ENCODE results near the gene DDAH1. TPM values are rescaled to one million over a fixed set of nuclear protein-coding genes. Genes with fewer than 3 reads are reported as not detected.
"Not testable (repeated sequence)": the region's sequence is repeated elsewhere in the genome, so short reads cannot be mapped to it uniquely, and the experiment has no call there.

Gene DDAH1
- total and polyA plus RNA-seq, 11 donors, result 5.7 to 33.9 (median 16.1) TPM

DNA sequence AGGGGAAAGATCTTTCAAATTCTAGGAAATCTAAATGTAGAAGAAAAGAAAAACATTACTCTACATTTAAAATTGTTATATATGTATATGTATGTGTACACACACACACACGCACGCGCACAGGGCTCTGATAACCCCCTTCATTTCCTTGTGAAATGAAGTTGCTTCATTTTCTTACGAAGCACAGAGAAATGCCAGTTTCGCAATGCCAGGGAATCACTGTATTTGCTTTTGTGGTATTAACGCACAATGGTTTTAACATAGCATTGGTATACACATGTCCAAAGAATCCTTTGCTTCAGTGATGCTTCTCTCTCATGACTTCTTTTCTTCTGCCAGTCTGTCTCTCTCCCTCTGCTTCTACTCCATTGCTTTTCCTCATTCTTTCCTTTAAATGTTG, 8.4 kb upstream of the DDAH1 start:
- H3K4me1 ChIP-seq, result no peaks in the 10 kb centered on the region
- DNase-seq (no peak), ATAC-seq (no peak)
- TF ChIP-seq, protein P1, sequence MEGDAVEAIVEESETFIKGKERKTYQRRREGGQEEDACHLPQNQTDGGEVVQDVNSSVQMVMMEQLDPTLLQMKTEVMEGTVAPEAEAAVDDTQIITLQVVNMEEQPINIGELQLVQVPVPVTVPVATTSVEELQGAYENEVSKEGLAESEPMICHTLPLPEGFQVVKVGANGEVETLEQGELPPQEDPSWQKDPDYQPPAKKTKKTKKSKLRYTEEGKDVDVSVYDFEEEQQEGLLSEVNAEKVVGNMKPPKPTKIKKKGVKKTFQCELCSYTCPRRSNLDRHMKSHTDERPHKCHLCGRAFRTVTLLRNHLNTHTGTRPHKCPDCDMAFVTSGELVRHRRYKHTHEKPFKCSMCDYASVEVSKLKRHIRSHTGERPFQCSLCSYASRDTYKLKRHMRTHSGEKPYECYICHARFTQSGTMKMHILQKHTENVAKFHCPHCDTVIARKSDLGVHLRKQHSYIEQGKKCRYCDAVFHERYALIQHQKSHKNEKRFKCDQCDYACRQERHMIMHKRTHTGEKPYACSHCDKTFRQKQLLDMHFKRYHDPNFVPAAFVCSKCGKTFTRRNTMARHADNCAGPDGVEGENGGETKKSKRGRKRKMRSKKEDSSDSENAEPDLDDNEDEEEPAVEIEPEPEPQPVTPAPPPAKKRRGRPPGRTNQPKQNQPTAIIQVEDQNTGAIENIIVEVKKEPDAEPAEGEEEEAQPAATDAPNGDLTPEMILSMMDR (IDR thresholded peaks at IDR 0.05), result no peak
- no peak for TF ChIP-seq POLR2A (IDR thresholded peaks at IDR 0.05)
- no peaks in the 10 kb centered on the region for H3K9me3 ChIP-seq
- no peaks in the 10 kb centered on the region for H3K36me3 ChIP-seq
- no peaks in the 10 kb centered on the region for H3K27me3 ChIP-seq
- no peak overlapping the region for H3K27ac ChIP-seq
- intact Hi-C loops (cut with DNase I), result no loop called here
- H3K4me3 ChIP-seq, result no peak overlapping the region
- 79 to 95% (median 82%) methylated on average over 6 of the region's 6 CpGs for WGBS, 4 donors

DNA sequence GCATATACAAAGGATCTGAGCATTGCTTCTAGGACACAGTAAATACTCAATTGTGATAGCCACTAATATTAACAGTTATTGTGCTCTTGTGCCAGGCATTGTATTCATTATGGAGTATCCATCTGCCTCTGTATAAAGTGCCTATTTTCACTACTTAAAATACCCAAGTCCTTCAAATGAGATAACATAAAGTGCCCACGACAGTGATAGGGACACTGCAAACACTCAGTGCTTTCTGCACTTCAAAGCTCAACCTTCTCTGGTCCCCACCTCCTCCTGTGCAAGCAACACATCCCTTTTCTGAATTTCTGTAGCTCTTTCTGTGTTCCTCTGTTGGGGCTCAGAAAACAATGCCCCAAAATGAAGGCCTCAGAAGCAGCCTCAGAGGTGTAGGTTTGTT, 6.6 kb upstream of the DDAH1 start:
- intact Hi-C loops (cut with DNase I), result no loop called here
- Histone ChIP-seq H3K4me3 (no peak overlapping the region), H3K9me3 (no peaks in the 10 kb centered on the region), H3K36me3 (no peaks in the 10 kb centered on the region), H3K4me1 (no peaks in the 10 kb centered on the region), H3K27me3 (no peaks in the 10 kb centered on the region), H3K27ac (no peak overlapping the region)
- DNase-seq (no peak), ATAC-seq (peak in 1 of 4 donors; percentile 41)
- TF ChIP-seq, protein P1 (IDR thresholded peaks at IDR 0.05), result no peak
- no peak for TF ChIP-seq POLR2A (IDR thresholded peaks at IDR 0.05)
- 11 to 25% (median 20%) methylated on average over 1 of the region's 1 CpG for WGBS, 4 donors

DNA sequence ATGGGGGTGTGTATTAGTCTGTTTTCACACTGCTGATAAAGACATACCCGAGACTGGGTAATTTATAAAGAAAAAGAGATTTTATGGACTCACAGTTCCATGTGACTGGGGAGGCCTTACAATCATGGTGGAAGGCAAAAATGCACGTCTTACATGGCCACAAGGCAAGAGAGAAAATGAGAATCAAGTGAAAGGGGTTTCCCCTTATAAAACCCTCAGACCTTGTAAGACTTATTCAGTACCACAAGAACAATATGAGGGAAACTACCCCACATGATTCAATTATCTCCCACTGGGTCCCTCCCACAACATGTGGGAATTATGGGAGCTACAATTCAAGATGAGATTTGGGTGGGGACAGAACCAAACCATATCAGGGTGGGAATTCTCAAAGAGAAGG, 5.2 kb upstream of the DDAH1 start:
- H3K9me3 ChIP-seq; intact Hi-C loops (cut with DNase I); H3K36me3 ChIP-seq; ATAC-seq; DNase-seq; H3K4me1 ChIP-seq; H3K4me3 ChIP-seq; H3K27me3 ChIP-seq; H3K27ac ChIP-seq: not testable (repeated sequence)
- WGBS, 4 donors, result 86 to 96% (median 93%) methylated on average over 2 of the region's 2 CpGs

DNA sequence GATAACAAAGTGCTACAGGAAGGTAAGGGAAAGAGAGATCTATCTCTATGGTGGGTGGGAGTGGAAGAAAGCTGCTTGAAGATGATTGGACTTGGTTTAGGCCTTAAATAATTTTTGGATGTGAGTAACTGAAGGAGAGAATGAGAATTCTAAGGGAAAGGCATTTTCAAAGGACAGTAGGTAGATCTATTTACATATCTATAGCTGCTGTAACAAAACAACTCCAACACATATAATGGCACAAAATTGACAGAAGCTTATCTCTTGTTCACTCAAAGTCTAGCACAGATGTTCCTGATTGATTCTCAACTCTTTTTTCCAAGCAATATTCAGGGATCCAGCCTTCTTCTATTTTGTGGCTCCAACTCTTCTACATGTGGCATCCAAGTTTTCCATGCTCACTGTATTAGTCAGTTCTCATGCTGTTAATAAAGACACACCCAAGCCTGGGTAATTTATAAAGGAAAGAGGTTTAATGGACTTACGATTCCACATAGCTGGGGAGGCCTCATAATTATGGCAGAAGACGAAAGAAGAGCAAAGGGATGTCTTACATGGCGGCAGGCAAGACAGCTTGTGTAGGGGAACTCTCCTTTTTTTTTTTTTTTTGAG, 3.1 kb upstream of the DDAH1 start:
- Histone ChIP-seq H3K36me3 (no peaks in the 10 kb centered on the region), H3K4me3 (no peak overlapping the region), H3K9me3 (no peaks in the 10 kb centered on the region), H3K27me3 (peaks cover 0 to 25% (median 0%) of the 10 kb centered on the region in 9 donors), H3K4me1 (peaks cover 0 to 22% (median 11%) of the 10 kb centered on the region in 12 donors), H3K27ac (no peak overlapping the region)
- DNase-seq (no peak), ATAC-seq (no peak)
- TF ChIP-seq, protein P1 (IDR thresholded peaks at IDR 0.05), result no peak
- no peak for TF ChIP-seq POLR2A (IDR thresholded peaks at IDR 0.05)
- 96 to 100% (median 97%) methylated on average over 3 of the region's 3 CpGs for WGBS, 4 donors
- intact Hi-C loops (cut with DNase I), result loop anchor here in 4 of 10 donors (2.0 to 10.0 kb wide), 4 partner anchors 21 to 163 kb away; partner anchors contain the start of gene CCN1 (in 1 of the 4)

DNA sequence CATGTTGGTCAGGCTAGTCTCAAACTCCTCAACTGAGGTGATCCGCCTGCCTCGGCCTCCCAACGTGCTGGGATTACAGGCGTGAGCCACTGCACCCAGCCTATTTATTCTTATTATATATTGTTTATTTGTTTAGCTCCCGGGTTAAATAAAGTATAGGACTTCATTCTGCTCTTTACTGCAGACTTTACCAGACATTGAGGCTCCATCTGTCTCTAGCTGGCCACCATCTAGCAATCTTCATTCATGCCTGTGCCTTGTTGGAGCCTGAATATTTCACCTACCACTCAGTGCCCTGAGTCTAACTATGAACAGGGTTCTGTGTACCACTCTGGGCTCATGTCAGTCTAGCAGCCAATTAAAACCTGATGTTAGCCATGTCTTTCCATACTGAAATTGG, 2.1 kb upstream of the DDAH1 start:
- H3K27ac ChIP-seq, result no peak overlapping the region
- TF ChIP-seq, protein P1 (IDR thresholded peaks at IDR 0.05), result no peak
- no peak for TF ChIP-seq POLR2A (IDR thresholded peaks at IDR 0.05)
- DNase-seq (no peak), ATAC-seq (no peak)
- no peak overlapping the region for H3K4me3 ChIP-seq
- peaks cover 0 to 22% (median 11%) of the 10 kb centered on the region in 12 donors for H3K4me1 ChIP-seq
- no peaks in the 10 kb centered on the region for H3K9me3 ChIP-seq
- intact Hi-C loops (cut with DNase I), result loop anchor here in 4 of 10 donors (2.0 to 10.0 kb wide), 4 partner anchors 20 to 162 kb away; partner anchors contain the start of gene CCN1 (in 1 of the 4)
- WGBS, 4 donors, result 86 to 97% (median 96%) methylated on average over 5 of the region's 5 CpGs
- no peaks in the 10 kb centered on the region for H3K36me3 ChIP-seq
- peaks cover 0 to 30% (median 0%) of the 10 kb centered on the region in 9 donors for H3K27me3 ChIP-seq

Data from heart left ventricle (tissue), 16 donors.